CD4-positive, alpha-beta memory T cell (primary cell): ENCODE results near the gene TMEM40. TPM values are rescaled to one million over a fixed set of nuclear protein-coding genes. Genes with fewer than 3 reads are reported as not detected.
"Not testable (repeated sequence)": the region's sequence is repeated elsewhere in the genome, so short reads cannot be mapped to it uniquely, and the experiment has no call there.

Source experiments
- CTCF ChIA-PET: fragments of 350-600 bp; sonication (Branson Sonifier 250); formaldehyde crosslinking; loops from one replicate; lab custom pipeline; 2021; ENCODE audit warnings: inconsistent platforms; ENCODE audit not compliant: partially characterized antibody; lab: Charles Lee
- POLR2A ChIA-PET: fragments of 350-600 bp; sonication (Branson Sonifier 250); formaldehyde crosslinking; loops from one replicate; lab custom pipeline; 2021; ENCODE audit not compliant: partially characterized antibody; lab: Charles Lee
- DNase-seq, 5 donors: peaks; one replicate each; pipeline versions ENCODE4 v3.0.0 to v3.0.0-alpha.2; 2020 to 2022; ENCODE audit warnings: mixed read lengths in 1 of 5
- H3K27ac ChIP-seq: one replicate; pipeline ENCODE4 v1.7.0; 2013; ENCODE audit warnings: low read depth, low read length
- H3K27me3 ChIP-seq: 2 replicates; pipeline ENCODE4 v1.7.0; 2013; ENCODE audit warnings: mild to moderate bottlenecking, low read length, moderate library complexity; ENCODE audit not compliant: insufficient read depth
- H3K36me3 ChIP-seq: 2 replicates; pipeline ENCODE4 v1.7.0; 2013; ENCODE audit warnings: mild to moderate bottlenecking, low read length, moderate library complexity; ENCODE audit not compliant: insufficient read depth
- H3K4me1 ChIP-seq: 2 replicates; pipeline ENCODE4 v1.7.0; 2013; ENCODE audit warnings: mild to moderate bottlenecking, low read length, moderate library complexity; ENCODE audit not compliant: insufficient read depth
- H3K4me3 ChIP-seq, 2 donors: one replicate each; pipeline ENCODE4 v1.7.0; 2013; ENCODE audit warnings: low read length in 2 of 2, mild to moderate bottlenecking in 1 of 2
- H3K9me3 ChIP-seq, 2 donors: one replicate each; pipeline ENCODE4 v1.7.0; 2013; ENCODE audit warnings: low read length in 2 of 2, control low read depth in 1 of 2; ENCODE audit not compliant: control insufficient read depth in 1 of 2
- H3K27ac Mint-ChIP-seq, 7 donors: one replicate each; pipeline ENCODE4 v1.8.0; 2020 to 2021; ENCODE audit warnings: mixed read lengths in 7 of 7, mild to moderate bottlenecking in 6 of 7, inconsistent platforms in 3 of 7, moderate library complexity in 3 of 7
- H3K27me3 Mint-ChIP-seq, 2 donors: one replicate each; pipeline ENCODE4 v1.8.0; 2020 to 2021; ENCODE audit warnings: mixed read lengths in 2 of 2
- H3K36me3 Mint-ChIP-seq, 2 donors: one replicate each; pipeline ENCODE4 v1.8.0; 2020 to 2021; ENCODE audit warnings: mixed read lengths in 2 of 2, inconsistent platforms in 1 of 2, mild to moderate bottlenecking in 1 of 2
- H3K4me1 Mint-ChIP-seq, 4 donors: one replicate each; pipeline ENCODE4 v1.8.0; 2020 to 2021; ENCODE audit warnings: mixed read lengths in 4 of 4, mild to moderate bottlenecking in 1 of 4
- H3K4me3 Mint-ChIP-seq, 8 donors: one replicate each; pipeline ENCODE4 v1.8.0; 2020 to 2021; ENCODE audit warnings: mixed read lengths in 8 of 8, mild to moderate bottlenecking in 7 of 8, moderate library complexity in 6 of 8, inconsistent platforms in 3 of 8
- H3K9me3 Mint-ChIP-seq, 8 donors: one replicate each; pipeline ENCODE4 v1.8.0; 2020 to 2021; ENCODE audit warnings: mixed read lengths in 8 of 8, mild to moderate bottlenecking in 5 of 8, inconsistent platforms in 3 of 8, moderate library complexity in 1 of 8
- intact Hi-C: fragments of 100-400 bp; cut with micrococcal nuclease; formaldehyde crosslinking; loops from one replicate; pipeline ENCODE4 v1.15.1; 2023
- polyA plus RNA-seq, 2 donors: library from polyadenylated mRNA; unstranded; fragments of 300-500 nt; fragmentation: Illumina TruSeq; gene quantifications; one replicate each; pipeline ENCODE4 v1.2.3, GENCODE V29; 2021
- total RNA-seq, 2 experiments: library from RNA; stranded (reverse); gene quantifications; one replicate each; pipeline ENCODE4 v1.2.3, GENCODE V29; 2021

Gene TMEM40
- total and polyA plus RNA-seq, 4 experiments from 2014 or later, result not detected

DNA sequence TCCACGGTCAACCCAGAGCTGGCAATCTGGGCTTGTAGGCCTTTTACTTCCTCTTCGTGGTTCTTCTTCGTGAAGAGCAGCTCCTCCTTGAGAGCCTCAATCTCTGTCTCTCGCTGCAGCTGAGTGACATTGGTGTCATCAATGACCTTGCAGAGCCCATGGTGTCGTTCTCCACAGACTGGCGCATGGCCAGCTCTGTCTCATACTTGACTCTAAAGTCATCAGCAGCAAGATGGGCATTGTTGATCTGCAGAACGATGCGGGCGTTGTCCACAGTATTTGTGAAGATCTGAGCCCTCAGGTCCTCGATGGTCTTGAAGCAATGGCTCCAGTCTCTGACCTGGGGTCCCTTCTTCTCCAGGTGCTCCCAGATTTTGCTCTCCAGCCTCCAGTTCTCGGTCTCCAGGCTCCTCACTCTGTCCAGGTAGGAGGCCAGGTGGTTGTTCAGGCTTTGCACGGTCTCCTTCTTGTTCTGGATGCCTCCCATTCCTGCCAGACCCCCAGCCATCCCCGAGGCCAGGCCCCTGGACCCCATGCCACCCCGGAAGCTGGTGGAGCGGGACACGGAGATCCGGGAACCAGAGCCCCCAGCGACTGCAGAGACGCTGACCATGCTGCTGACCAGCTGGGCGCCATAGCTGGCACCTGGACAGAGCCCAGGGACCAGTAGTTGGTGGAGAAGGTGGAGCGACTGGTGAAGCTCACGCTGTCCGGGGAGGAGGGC is 29.1 kb upstream of the TMEM40 start:
- not testable (repeated sequence) for H3K4me1 ChIP-seq, H3K4me1 Mint-ChIP-seq, H3K9me3 Mint-ChIP-seq, H3K4me3 Mint-ChIP-seq, DNase-seq, H3K9me3 ChIP-seq, H3K27ac Mint-ChIP-seq, H3K27me3 ChIP-seq, H3K36me3 Mint-ChIP-seq, H3K4me3 ChIP-seq, H3K27ac ChIP-seq, H3K36me3 ChIP-seq, H3K27me3 Mint-ChIP-seq
- intact Hi-C loops, result loop anchor here (1.0 kb wide), 1 partner anchor 53 kb away; the partner anchor contains the start of gene RPL32
- CTCF ChIA-PET, result interaction anchor here (1.0 to 5.4 kb wide), 12 partner anchors 8 to 115 kb away, joined by 3 to 61 read pairs (median 4); partner anchors contain the start of genes CAND2 and RPL32
- POLR2A ChIA-PET, result interaction anchor here (1.2 to 1.4 kb wide), 2 partner anchors 21 to 54 kb away, joined by 3 to 9 read pairs; partner anchors contain the start of gene RPL32

DNA sequence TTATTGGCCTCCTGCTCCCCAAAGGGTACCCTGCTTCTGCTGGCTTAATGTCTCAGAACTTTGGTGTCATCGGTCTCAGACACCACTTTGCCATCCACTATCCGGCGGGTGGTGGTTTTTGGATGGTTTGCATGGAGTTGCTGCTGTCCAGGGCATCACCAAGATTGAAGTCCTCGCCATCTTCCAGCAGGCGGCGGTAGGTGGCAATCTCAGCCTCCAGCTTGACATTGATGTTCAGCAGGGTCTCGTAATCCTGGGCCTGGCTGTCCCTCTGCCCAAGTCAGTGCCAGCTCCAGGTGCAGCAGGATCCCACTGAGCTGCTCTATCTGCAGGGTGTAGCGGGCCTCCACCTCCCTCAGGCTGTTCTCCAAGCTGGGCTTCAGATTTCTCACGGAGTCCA is 28.3 kb upstream of the TMEM40 start:
- not testable (repeated sequence) for H3K27me3 ChIP-seq, H3K4me3 Mint-ChIP-seq, H3K9me3 ChIP-seq, H3K9me3 Mint-ChIP-seq, H3K4me1 ChIP-seq, H3K36me3 Mint-ChIP-seq, H3K4me3 ChIP-seq, H3K36me3 ChIP-seq, H3K4me1 Mint-ChIP-seq, H3K27ac ChIP-seq, H3K27ac Mint-ChIP-seq
- intact Hi-C loops, result loop anchor here (1.0 kb wide), 1 partner anchor 54 kb away; the partner anchor contains the start of gene RPL32
- peak in 4 of 5 donors; percentile 40 to 55 (median 46) for DNase-seq
- peaks cover 10 to 12% of the 10 kb centered on the region in 2 donors for H3K27me3 Mint-ChIP-seq
- CTCF ChIA-PET, result interaction anchor here (1.0 to 5.4 kb wide), 12 partner anchors 9 to 116 kb away, joined by 3 to 61 read pairs (median 4); partner anchors contain the start of genes CAND2 and RPL32
- POLR2A ChIA-PET, result interaction anchor here (1.2 to 1.4 kb wide), 2 partner anchors 22 to 55 kb away, joined by 3 to 9 read pairs; partner anchors contain the start of gene RPL32

DNA sequence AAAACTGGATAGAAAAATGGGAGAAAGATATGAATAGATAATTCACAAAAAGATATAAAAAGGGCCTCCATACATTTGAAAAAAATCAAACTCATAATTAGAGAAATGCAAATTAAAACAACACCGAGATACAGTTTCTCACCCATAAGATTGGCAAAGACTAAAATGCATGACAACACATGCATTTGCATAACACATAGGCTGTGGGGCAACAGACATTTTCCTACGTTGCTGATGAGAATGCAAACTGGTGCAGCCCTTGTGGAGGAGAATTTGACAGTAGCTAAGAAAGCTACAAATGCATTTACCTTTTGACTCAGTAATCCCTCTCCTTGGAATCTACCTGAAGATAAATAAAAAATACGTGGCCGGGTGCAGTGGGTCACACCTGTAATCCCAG is 26.0 kb upstream of the TMEM40 start:
- no peaks in the 10 kb centered on the region for H3K27me3 ChIP-seq
- H3K27me3 Mint-ChIP-seq, result peaks cover 14 to 17% of the 10 kb centered on the region in 2 donors
- no peaks in the 10 kb centered on the region for H3K36me3 ChIP-seq
- ChIA-PET CTCF (no interaction called here), POLR2A (no interaction called here)
- no peaks in the 10 kb centered on the region for H3K36me3 Mint-ChIP-seq
- intact Hi-C loops, result no loop called here
- H3K4me1 Mint-ChIP-seq, result no peaks in the 10 kb centered on the region
- no peak overlapping the region for H3K4me3 Mint-ChIP-seq
- peaks cover 0 to 2% (median 0%) of the 10 kb centered on the region in 8 donors for H3K9me3 Mint-ChIP-seq
- DNase-seq, result no peak
- no peaks in the 10 kb centered on the region for H3K4me1 ChIP-seq
- H3K27ac ChIP-seq, result no peak overlapping the region
- no peak overlapping the region for H3K4me3 ChIP-seq
- H3K9me3 ChIP-seq, result no peaks in the 10 kb centered on the region
- no peak overlapping the region for H3K27ac Mint-ChIP-seq

DNA sequence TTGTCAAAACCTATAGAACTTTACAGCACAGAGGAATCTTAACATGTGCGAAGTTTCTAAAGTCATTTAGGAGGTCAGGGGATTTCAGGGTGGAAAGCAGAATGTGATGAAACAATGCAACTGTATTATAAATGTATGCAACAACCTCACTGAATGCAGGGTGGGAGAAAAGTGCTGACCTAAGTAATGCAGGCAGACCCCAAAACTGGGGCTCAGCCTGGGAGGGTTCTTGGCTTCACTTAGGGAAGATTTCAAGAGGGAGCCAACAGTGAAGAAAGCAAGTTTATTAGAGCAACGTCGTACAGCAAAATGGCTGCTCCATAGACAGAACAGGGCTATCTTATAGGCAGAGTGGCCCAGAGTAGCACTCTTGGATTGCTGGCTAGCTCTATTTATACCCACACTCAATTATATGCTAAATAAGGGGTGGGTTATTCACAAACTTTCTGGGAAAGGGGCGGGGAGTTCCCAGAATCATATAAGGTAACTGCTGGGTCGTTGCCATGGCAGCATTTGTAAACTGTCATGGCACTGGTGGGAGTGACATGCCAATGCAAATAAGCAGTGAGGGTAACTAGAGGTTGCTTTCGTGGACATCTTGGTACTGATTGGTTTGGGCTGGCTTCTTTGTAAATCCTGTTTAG is 23.2 kb upstream of the TMEM40 start:
- POLR2A ChIA-PET, result no interaction called here
- Histone ChIP-seq H3K9me3 (no peaks in the 10 kb centered on the region), H3K27ac (no peak overlapping the region), H3K27me3 (no peaks in the 10 kb centered on the region), H3K4me3 (no peak overlapping the region), H3K36me3 (no peaks in the 10 kb centered on the region), H3K4me1 (no peaks in the 10 kb centered on the region)
- CTCF ChIA-PET, result no interaction called here
- peaks cover 0 to 2% (median 0%) of the 10 kb centered on the region in 8 donors for H3K9me3 Mint-ChIP-seq
- intact Hi-C loops, result no loop called here
- H3K4me1 Mint-ChIP-seq, result no peaks in the 10 kb centered on the region
- H3K36me3 Mint-ChIP-seq, result no peaks in the 10 kb centered on the region
- no peak overlapping the region for H3K27ac Mint-ChIP-seq
- peaks cover 11 to 17% of the 10 kb centered on the region in 2 donors for H3K27me3 Mint-ChIP-seq
- no peak for DNase-seq
- H3K4me3 Mint-ChIP-seq, result no peak overlapping the region

DNA sequence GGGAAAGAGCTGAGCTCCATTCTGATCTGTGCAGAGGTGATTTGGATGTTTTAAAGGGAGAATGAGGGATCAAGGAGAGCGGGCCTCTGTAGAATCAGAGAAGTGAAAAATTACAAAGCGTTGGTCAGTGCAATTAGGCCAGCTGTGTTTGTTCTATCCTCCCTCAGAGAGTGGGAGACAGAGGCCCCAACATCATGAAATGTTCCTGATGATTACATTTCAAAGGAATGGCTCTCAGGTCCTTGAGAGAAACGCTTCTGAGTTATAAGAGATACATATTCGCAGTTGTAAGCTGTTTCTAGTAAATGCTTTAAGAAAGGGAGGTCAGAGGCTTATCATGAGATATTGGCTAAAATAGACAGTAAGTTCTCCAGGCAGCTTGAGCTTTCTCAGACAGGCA is 21.7 kb upstream of the TMEM40 start:
- Histone ChIP-seq H3K9me3 (no peaks in the 10 kb centered on the region), H3K4me1 (no peaks in the 10 kb centered on the region), H3K4me3 (no peak overlapping the region), H3K27ac (no peak overlapping the region), H3K27me3 (no peaks in the 10 kb centered on the region), H3K36me3 (no peaks in the 10 kb centered on the region)
- CTCF ChIA-PET, result interaction anchor here (0.6 to 1.2 kb wide), 3 partner anchors 10 to 1531 kb away, joined by 3 to 4 read pairs (median 4); no protein-coding TSS in a partner anchor
- Mint-ChIP-seq H3K9me3 (peaks cover 0 to 2% (median 0%) of the 10 kb centered on the region in 8 donors), H3K4me3 (no peak overlapping the region), H3K27me3 (peaks cover 10 to 20% of the 10 kb centered on the region in 2 donors), H3K36me3 (no peaks in the 10 kb centered on the region), H3K27ac (no peak overlapping the region), H3K4me1 (no peaks in the 10 kb centered on the region)
- intact Hi-C loops, result no loop called here
- POLR2A ChIA-PET, result interaction anchor here (0.7 kb wide), 1 partner anchor 10 kb away, joined by 3 read pairs; no protein-coding TSS in a partner anchor
- no peak for DNase-seq

DNA sequence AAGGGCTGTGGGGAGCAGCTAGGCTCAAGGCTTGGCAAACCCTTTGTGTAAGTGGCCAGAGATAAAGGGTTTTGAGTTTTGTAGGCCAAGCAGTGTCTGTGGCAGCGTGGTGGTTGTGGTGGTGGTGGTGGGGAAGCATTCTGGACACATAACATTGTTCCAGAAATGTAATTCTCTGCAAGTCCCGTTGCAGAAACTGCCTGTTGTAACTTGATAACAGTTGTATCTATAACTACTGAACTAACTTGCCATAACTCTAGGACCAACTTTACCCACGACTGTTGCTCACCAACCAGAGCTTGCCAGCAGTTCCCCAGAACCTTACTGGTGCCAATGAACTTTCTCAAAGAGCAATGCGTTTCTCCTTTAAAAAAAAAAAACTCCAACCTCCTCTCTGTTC is 18.1 kb upstream of the TMEM40 start:
- POLR2A ChIA-PET, result no interaction called here
- Histone ChIP-seq H3K4me1 (no peaks in the 10 kb centered on the region), H3K9me3 (no peaks in the 10 kb centered on the region), H3K27me3 (no peaks in the 10 kb centered on the region), H3K36me3 (no peaks in the 10 kb centered on the region), H3K4me3 (no peak overlapping the region), H3K27ac (no peak overlapping the region)
- Mint-ChIP-seq H3K4me3 (no peak overlapping the region), H3K27ac (no peak overlapping the region), H3K27me3 (peaks cover 5 to 9% of the 10 kb centered on the region in 2 donors), H3K4me1 (peaks cover 0 to 1% (median 0%) of the 10 kb centered on the region in 4 donors), H3K9me3 (no peaks in the 10 kb centered on the region), H3K36me3 (no peaks in the 10 kb centered on the region)
- DNase-seq, result no peak
- CTCF ChIA-PET, result interaction anchor here (2.9 kb wide), 1 partner anchor 10 kb away, joined by 15 read pairs; no protein-coding TSS in a partner anchor
- intact Hi-C loops, result no loop called here

DNA sequence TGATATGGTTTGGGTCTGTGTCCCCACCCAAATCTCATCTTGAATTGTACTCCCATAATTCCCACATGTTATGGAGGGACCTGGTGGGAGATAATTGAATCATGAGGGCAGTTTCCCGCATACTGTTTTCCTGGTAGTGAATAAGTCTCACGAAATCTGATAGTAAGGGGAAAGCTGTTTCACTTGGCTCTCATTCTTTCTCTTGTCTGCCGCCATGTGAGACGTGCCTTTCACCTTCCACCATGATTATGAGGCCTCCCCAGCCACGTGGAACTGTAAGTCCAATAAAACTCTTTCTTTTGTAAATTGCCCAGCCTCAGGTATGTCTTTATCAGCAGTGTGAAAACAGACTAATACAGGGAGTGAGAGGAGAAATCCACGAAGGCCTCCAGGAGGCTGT is 16.9 kb upstream of the TMEM40 start:
- H3K4me1 ChIP-seq, H3K27ac ChIP-seq, DNase-seq, H3K9me3 Mint-ChIP-seq, H3K36me3 Mint-ChIP-seq, H3K27me3 Mint-ChIP-seq, H3K36me3 ChIP-seq, H3K27me3 ChIP-seq, intact Hi-C loops, H3K27ac Mint-ChIP-seq, CTCF ChIA-PET, H3K4me3 Mint-ChIP-seq, POLR2A ChIA-PET, H3K9me3 ChIP-seq, H3K4me1 Mint-ChIP-seq, H3K4me3 ChIP-seq: not testable (repeated sequence)
